DMS53 treated with DMSO at 0.1 percent for 48 hours (cell line): ENCODE results near the gene CFAP300.

Experiments
- DNase-seq: peaks from one replicate; lab custom pipeline; 2025; ENCODE audit not compliant: unreplicated experiment; lab: John Stamatoyannopoulos, UW

CFAP300 gene

GRCh38 chr11:102071497-102072472, 24.5 kb downstream of the CFAP300 start:
- DNase-seq = no peak

- no peak for DNase-seq
These were observed 26.0 kb downstream of the CFAP300 start for GRCh38 chr11:102073253-102073652.

GRCh38 chr11:102079625-102080024, 32.4 kb downstream of the CFAP300 start:
- DNase-seq = no peak

GRCh38 chr11:102081313-102081712, 34.1 kb downstream of the CFAP300 start:
- DNase-seq = no peak

GRCh38 chr11:102085864-102086551, 38.8 kb downstream of the CFAP300 start:
- peak; percentile 26 for DNase-seq

GRCh38 chr11:102097186-102097585, 49.9 kb downstream of the CFAP300 start:
- DNase-seq = no peak

GRCh38 chr11:102099755-102100154, 52.5 kb downstream of the CFAP300 start:
- no peak for DNase-seq

- DNase-seq = no peak
These were observed 61.6 kb downstream of the CFAP300 start for GRCh38 chr11:102108734-102109440.

GRCh38 chr11:102109896-102110760, 62.9 kb downstream of the CFAP300 start, which contains the start of gene YAP1:
Gene YAP1 (plus strand): TSS chr11:102110447. CDS start chr11:102110849, 402 bp downstream.
- peak; percentile 40 for DNase-seq

GRCh38 chr11:102110761-102111010, 63.4 kb downstream of the CFAP300 start:
- DNase-seq = no peak

GRCh38 chr11:102111011-102111786, 64.0 kb downstream of the CFAP300 start:
- no peak for DNase-seq

- DNase-seq = peak; percentile 46
These were observed 64.7 kb downstream of the CFAP300 start for GRCh38 chr11:102111787-102112508.

GRCh38 chr11:102112509-102112821, 65.2 kb downstream of the CFAP300 start:
- DNase-seq = no peak

GRCh38 chr11:102114032-102114431, 66.8 kb downstream of the CFAP300 start:
- DNase-seq = no peak

- peak; percentile 86 for DNase-seq
These were observed 68.3 kb downstream of the CFAP300 start for GRCh38 chr11:102115557-102115956.

- no peak for DNase-seq
These were observed 69.4 kb downstream of the CFAP300 start for GRCh38 chr11:102116453-102117205.

- no peak for DNase-seq
These were observed 70.4 kb downstream of the CFAP300 start for GRCh38 chr11:102117472-102118113.

GRCh38 chr11:102118937-102119336, 71.7 kb downstream of the CFAP300 start:
- peak; percentile 20 for DNase-seq
